ENCODE measurements around the gene FNDC11. TPM values are rescaled to one million over a fixed set of nuclear protein-coding genes. Genes with fewer than 3 reads are reported as not detected.

Gene FNDC11
- total RNA-seq, 1 experiment from 2014 or later = 2.5 TPM

DNA sequence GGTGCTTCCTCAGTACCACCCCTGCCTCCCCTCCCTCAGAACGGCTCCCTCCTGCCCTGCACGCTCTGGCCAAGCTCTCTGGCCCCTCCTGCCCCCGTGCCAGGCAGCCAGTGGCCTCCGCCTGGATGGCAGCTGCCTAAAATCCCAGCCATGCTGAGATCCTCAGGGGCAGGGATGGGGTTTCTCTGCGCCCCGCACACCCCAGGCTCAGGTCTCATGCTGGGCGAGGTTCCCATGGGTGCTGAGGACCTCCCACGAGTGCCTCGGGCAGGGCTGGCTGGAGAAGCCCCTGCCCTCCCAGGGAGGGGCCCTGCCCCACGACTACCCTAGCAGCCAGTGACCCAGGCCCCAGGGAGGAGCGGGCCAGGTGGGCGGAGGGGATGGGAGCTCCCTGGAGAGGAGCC, 19.5 kb upstream of the FNDC11 start:
- TF ChIP-seq, protein P1, sequence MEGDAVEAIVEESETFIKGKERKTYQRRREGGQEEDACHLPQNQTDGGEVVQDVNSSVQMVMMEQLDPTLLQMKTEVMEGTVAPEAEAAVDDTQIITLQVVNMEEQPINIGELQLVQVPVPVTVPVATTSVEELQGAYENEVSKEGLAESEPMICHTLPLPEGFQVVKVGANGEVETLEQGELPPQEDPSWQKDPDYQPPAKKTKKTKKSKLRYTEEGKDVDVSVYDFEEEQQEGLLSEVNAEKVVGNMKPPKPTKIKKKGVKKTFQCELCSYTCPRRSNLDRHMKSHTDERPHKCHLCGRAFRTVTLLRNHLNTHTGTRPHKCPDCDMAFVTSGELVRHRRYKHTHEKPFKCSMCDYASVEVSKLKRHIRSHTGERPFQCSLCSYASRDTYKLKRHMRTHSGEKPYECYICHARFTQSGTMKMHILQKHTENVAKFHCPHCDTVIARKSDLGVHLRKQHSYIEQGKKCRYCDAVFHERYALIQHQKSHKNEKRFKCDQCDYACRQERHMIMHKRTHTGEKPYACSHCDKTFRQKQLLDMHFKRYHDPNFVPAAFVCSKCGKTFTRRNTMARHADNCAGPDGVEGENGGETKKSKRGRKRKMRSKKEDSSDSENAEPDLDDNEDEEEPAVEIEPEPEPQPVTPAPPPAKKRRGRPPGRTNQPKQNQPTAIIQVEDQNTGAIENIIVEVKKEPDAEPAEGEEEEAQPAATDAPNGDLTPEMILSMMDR (conservative IDR thresholded peaks at IDR 0.05) = no peak
- no peaks in the 10 kb centered on the region for H3K36me3 Mint-ChIP-seq (ENCODE audit: insufficient read depth in 1 of 3, low read depth in 3 of 3)
- no peak overlapping the region for H2BK20ac ChIP-seq (ENCODE audit: low read depth, low read length, poor library complexity, severe bottlenecking)
- H3K56ac ChIP-seq (ENCODE audit: insufficient read length, low read depth, low read length) = no peak overlapping the region
- H2BK120ac ChIP-seq (ENCODE audit: low read depth, low read length, poor library complexity, severe bottlenecking) = no peak overlapping the region
- no peaks in the 10 kb centered on the region for H3K79me1 ChIP-seq (ENCODE audit: insufficient read depth, low read depth, low read length, poor library complexity, severe bottlenecking)
- WGBS (ENCODE audit: extremely low coverage, insufficient read length, low lambda C conversion rate) = no CpG with 5 or more reads among the region's 12 CpGs
- H3K9me3 Mint-ChIP-seq = no peaks in the 10 kb centered on the region
- H4K91ac ChIP-seq (ENCODE audit: insufficient read length, low read depth, low read length) = no peak overlapping the region
- no peak overlapping the region for H4K8ac ChIP-seq (replicated peaks; ENCODE audit: insufficient read length, low read depth, low read length)
- H3K27ac ChIP-seq (ENCODE audit: insufficient read length, low read depth, low read length) = no peak overlapping the region
- H3K4me1 Mint-ChIP-seq = peaks cover 3 to 8% of the 10 kb centered on the region in 2 experiments; a peak in 3 of 4 replicates
- no peaks in the 10 kb centered on the region for H3K9me3 ChIP-seq (ENCODE audit: control insufficient read depth, low read depth, low read length)
- H3K4ac ChIP-seq (ENCODE audit: low read depth, low read length) = no peak overlapping the region
- no peak overlapping the region for H3K18ac ChIP-seq (ENCODE audit: insufficient read length, low read depth, low read length)
- H4K20me1 ChIP-seq (ENCODE audit: control insufficient read depth, insufficient read depth, insufficient read length) = peaks cover 5% of the 10 kb centered on the region
- no peak overlapping the region for H2AK5ac ChIP-seq (ENCODE audit: insufficient read length, low read length)
- H2AFZ ChIP-seq (ENCODE audit: low read length) = no peak overlapping the region
- no peak overlapping the region for H4K5ac ChIP-seq (ENCODE audit: insufficient read length, low read depth, low read length)
- H3K23me2 ChIP-seq (ENCODE audit: insufficient read length, low read depth, low read length, poor library complexity, severe bottlenecking) = no peaks in the 10 kb centered on the region
- H2BK15ac ChIP-seq (ENCODE audit: low read depth, low read length) = no peak overlapping the region; the same call in 1 of the 2 replicates
- H3K23ac ChIP-seq (ENCODE audit: insufficient read length, low read depth, low read length) = no peak overlapping the region
- no peak overlapping the region for H2BK12ac ChIP-seq (ENCODE audit: insufficient read length, low read depth, low read length)
- H3K14ac ChIP-seq (ENCODE audit: insufficient read depth, low read length) = no peak overlapping the region; the same call in 1 of the 2 replicates
- H3K4me2 ChIP-seq (ENCODE audit: insufficient read depth, insufficient read length, low read length) = no peak overlapping the region
- no peak overlapping the region for H3K4me3 Mint-ChIP-seq
- no peaks in the 10 kb centered on the region for H3K79me2 ChIP-seq (ENCODE audit: insufficient read depth, low read length)
- DNase-seq = no peak
- H3K27me3 ChIP-seq (ENCODE audit: insufficient read depth, low read length) = no peaks in the 10 kb centered on the region
- H3K27me3 Mint-ChIP-seq (ENCODE audit: low read depth) = no peaks in the 10 kb centered on the region
- H3T11ph ChIP-seq (ENCODE audit: low read length) = no peak overlapping the region
- H3K9ac ChIP-seq (ENCODE audit: extremely low read depth, insufficient read length, low read length) = no peak overlapping the region
- H3K4me1 ChIP-seq (ENCODE audit: insufficient read depth, low read length) = no peaks in the 10 kb centered on the region
- H2BK5ac ChIP-seq (ENCODE audit: insufficient read length, low read length) = no peak overlapping the region
- no peak overlapping the region for H3K27ac Mint-ChIP-seq
